Right kidney (tissue), 9 donors: ENCODE measurements around the gene ZMYM3.
"Not testable (repeated sequence)": the region's sequence is repeated elsewhere in the genome, so short reads cannot be mapped to it uniquely, and the experiment has no call there.

Experiments used
- DNase-seq: peaks from one replicate; pipeline ENCODE4 v3.0.0-alpha.2; 2016
- long read RNA-seq, 8 donors: transcript quantifications; one replicate each; lab custom pipeline, GENCODE V29; 2026

Gene ZMYM3
- long read RNA-seq, donor 1, partial matches to known transcripts = 193 of 202 reads
- long read RNA-seq, donor 1, other reads (novel, unspliced or antisense) = 8 of 202 reads
- long read RNA-seq, donor 2, partial matches to known transcripts = 0 of 1 reads
- long read RNA-seq, donor 2, other reads (novel, unspliced or antisense) = 0 of 1 reads
- long read RNA-seq, donor 3, full-length matches to known transcripts = 2 of 2 reads
- long read RNA-seq, donor 3, partial matches to known transcripts = 0 of 2 reads
- long read RNA-seq, donor 3, other reads (novel, unspliced or antisense) = 0 of 2 reads
- long read RNA-seq, donor 4, partial matches to known transcripts = 6 of 7 reads
- long read RNA-seq, donor 4, other reads (novel, unspliced or antisense) = 0 of 7 reads
- long read RNA-seq, donor 5, full-length matches to known transcripts = 4 of 9 reads
- long read RNA-seq, donor 5, partial matches to known transcripts = 5 of 9 reads
- long read RNA-seq, donor 5, other reads (novel, unspliced or antisense) = 0 of 9 reads
- long read RNA-seq, donor 6, full-length matches to known transcripts = 3 of 3 reads
- long read RNA-seq, donor 6, partial matches to known transcripts = 0 of 3 reads
- long read RNA-seq, donor 6, other reads (novel, unspliced or antisense) = 0 of 3 reads
- long read RNA-seq, donor 7, full-length matches to known transcripts = 3 of 1,802 reads
- long read RNA-seq, donor 7, partial matches to known transcripts = 1,783 of 1,802 reads
- long read RNA-seq, donor 7, other reads (novel, unspliced or antisense) = 16 of 1,802 reads
- long read RNA-seq, donor 8, full-length matches to known transcripts = 3 of 3 reads
- long read RNA-seq, donor 8, partial matches to known transcripts = 0 of 3 reads
- long read RNA-seq, donor 8, other reads (novel, unspliced or antisense) = 0 of 3 reads

GRCh38 chrX:71254092-71254963 lies at the start of gene ZMYM3:
Gene ZMYM3 (minus strand): TSS chrX:71254140. CDS start chrX:71253255, 885 bp downstream.
- peak; percentile 77 for DNase-seq

- no peak for DNase-seq
Measured at GRCh38 chrX:71302461-71303213, 48.7 kb upstream of the ZMYM3 start.

GRCh38 chrX:71301195-71301924 lies 47.4 kb upstream of the ZMYM3 start, which contains the start of gene ITGB1BP2:
Gene ITGB1BP2 (plus strand): TSS chrX:71301750. CDS start chrX:71301807, 57 bp downstream.
- DNase-seq = no peak

GRCh38 chrX:71300495-71300894 lies 46.6 kb upstream of the ZMYM3 start:
- DNase-seq = not testable (repeated sequence)

- DNase-seq = not testable (repeated sequence)
Measured at GRCh38 chrX:71300064-71300463, 46.1 kb upstream of the ZMYM3 start.

GRCh38 chrX:71298119-71298518 lies 44.2 kb upstream of the ZMYM3 start:
- no peak for DNase-seq

- no peak for DNase-seq
Measured at GRCh38 chrX:71296806-71297205, 42.9 kb upstream of the ZMYM3 start.

- no peak for DNase-seq
Measured at GRCh38 chrX:71292669-71293365, 38.9 kb upstream of the ZMYM3 start.

- DNase-seq = no peak
Measured at GRCh38 chrX:71291381-71291780, 37.4 kb upstream of the ZMYM3 start.

GRCh38 chrX:71285929-71286328 lies 32.0 kb upstream of the ZMYM3 start:
- no peak for DNase-seq

GRCh38 chrX:71283403-71284143 lies 29.6 kb upstream of the ZMYM3 start, which contains the start of gene NONO:
Gene NONO (plus strand): TSS chrX:71283635. CDS start chrX:71290638, 7,003 bp downstream.
- peak; percentile 91 for DNase-seq

- DNase-seq = peak; percentile 63
Measured at GRCh38 chrX:71282514-71283402, 28.8 kb upstream of the ZMYM3 start.

GRCh38 chrX:71281300-71281699 lies 27.4 kb upstream of the ZMYM3 start:
- not testable (repeated sequence) for DNase-seq

GRCh38 chrX:71272313-71272712 lies 18.4 kb upstream of the ZMYM3 start:
- DNase-seq = not testable (repeated sequence)

- DNase-seq = no peak
Measured at GRCh38 chrX:71269801-71270395, 16.0 kb upstream of the ZMYM3 start.

- DNase-seq = not testable (repeated sequence)
Measured at GRCh38 chrX:71268624-71269023, 14.7 kb upstream of the ZMYM3 start.

- DNase-seq = no peak
Measured at GRCh38 chrX:71256856-71257255, 2.9 kb upstream of the ZMYM3 start.
